KG1 (cell line): ENCODE data around the gene MRPL50.
"Not testable (repeated sequence)": the region's sequence is repeated elsewhere in the genome, so short reads cannot be mapped to it uniquely, and the experiment has no call there.

ENCODE experiments used
- DNase-seq: peaks from one replicate; lab custom pipeline; 2025; lab: John Stamatoyannopoulos, UW

MRPL50 gene

DNA sequence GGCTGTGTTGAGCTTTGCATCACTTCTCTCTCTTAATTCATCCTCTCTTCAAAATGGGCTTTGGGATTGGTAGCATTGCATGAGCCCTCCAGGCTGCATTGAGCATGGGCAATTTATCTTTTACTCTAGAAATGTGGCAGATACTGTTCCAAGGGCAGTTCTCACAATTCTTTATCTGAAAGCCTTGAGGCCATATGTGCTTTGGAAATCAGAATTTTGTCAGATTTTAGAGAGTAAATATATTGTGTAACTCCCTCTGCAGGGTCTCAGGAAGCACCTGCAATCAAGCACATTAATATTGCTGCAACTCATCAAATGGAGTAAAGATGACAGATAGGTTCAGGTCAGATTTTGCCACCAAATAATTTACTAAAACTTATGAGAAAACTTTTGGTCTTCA lies 19.6 kb upstream of the MRPL50 start:
- no peak for DNase-seq

- DNase-seq = no peak
These were observed 19.0 kb upstream of the MRPL50 start for GRCh38 chr9:101417389-101417788.

- no peak for DNase-seq
These were observed 17.2 kb upstream of the MRPL50 start for GRCh38 chr9:101415578-101415977.

- DNase-seq = no peak
These were observed 16.4 kb upstream of the MRPL50 start for GRCh38 chr9:101414839-101415238.

- DNase-seq = no peak
These were observed 10.7 kb upstream of the MRPL50 start for GRCh38 chr9:101409079-101409477.

DNA sequence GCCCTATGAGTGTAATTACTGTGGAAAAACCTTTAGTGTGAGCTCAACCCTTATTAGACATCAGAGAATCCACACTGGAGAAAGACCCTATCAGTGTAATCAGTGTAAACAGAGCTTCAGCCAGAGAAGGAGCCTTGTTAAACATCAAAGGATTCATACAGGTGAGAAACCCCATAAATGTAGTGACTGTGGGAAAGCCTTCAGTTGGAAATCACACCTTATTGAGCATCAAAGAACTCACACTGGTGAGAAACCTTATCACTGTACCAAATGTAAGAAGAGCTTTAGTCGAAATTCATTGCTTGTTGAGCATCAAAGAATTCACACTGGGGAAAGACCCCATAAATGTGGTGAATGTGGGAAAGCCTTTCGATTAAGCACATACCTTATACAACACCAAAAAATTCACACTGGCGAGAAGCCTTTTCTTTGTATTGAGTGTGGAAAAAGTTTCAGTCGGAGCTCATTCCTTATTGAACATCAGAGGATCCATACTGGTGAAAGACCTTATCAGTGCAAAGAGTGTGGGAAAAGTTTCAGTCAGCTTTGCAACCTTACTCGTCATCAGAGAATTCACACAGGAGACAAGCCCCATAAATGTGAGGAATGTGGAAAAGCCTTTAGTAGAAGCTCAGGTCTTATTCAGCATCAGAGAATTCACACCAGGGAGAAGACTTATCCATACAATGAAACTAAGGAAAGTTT lies 10.1 kb upstream of the MRPL50 start:
- DNase-seq = no peak

DNA sequence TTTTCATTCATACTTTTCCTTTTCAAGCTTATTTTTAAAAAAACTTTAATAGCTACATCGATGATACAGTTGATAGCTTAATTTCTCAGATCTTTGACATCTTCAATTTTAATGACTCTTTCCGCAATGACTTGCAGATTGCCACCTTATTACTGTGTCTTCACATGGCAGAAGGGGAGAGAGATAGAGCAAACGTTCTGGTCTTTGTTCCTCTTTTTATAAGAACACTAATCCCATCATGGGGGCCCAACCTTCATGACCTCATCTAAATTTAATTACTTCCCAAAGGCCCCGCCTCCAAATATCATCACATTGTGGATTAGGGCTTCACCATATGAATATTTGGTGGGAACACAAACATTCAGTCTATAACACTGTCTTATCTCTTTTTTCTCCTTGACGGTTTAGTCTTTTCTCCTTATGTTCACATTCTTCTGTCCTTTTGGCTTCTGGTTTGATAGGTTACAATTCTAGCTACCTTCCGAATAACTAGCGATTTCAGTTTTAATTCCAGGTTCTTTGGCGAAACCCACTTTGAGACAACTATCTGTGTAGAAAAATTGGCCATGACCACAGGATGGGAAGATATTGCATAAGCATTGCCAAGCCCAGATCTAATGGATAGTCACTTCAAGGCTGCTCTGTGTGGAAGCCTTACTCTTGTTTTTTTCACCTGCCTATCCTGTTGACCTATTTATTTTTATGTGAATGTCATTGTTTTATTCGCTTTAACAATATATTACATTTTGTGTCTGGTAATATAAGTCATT lies 5.3 kb upstream of the MRPL50 start:
- no peak for DNase-seq

GRCh38 chr9:101400120-101400519 lies 1.7 kb upstream of the MRPL50 start:
- DNase-seq = no peak

- no peak for DNase-seq
These were observed 1.2 kb upstream of the MRPL50 start for GRCh38 chr9:101399643-101399970.

DNA sequence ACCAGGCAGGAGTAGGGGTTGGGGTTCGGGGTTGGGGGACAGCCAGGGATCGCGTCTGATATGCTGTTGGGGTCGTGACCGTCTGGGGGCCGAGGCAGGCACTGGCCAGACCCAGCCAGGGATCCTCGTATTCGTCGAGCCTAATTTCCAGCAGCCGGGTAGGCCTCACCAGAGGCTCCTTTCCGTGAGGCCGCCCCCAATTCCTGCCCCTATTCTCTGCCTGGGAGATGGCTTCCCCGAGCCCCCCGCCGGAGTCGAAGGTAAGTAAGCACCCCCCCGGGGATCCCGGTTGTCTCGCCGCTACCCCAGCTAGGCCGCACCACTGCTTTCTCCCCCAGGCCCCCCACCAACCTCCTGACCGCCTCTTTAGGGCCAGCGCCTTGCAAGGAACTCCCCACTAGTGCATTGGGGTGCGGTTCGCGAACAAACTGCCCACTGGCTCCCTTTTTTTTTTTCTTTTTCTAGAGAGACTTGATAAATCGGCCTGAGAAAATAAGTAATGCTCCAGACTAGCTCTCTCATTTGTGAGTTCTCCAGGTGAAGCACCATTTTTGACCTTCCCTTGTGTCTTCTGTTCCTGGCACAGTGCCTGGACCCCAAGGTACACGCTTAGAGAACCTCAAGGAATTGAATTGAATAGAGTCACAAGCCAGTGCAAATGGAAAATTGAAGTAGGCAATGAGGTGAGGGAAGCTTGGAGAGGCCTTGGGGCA lies 668 bp upstream of the MRPL50 start:
- no peak for DNase-seq

- DNase-seq = no peak
These were observed 711 bp downstream of the MRPL50 start for GRCh38 chr9:101397746-101398067.

- no peak for DNase-seq
These were observed 3.7 kb downstream of the MRPL50 start for GRCh38 chr9:101394687-101395086.

GRCh38 chr9:101393135-101393534 lies 5.3 kb downstream of the MRPL50 start:
- no peak for DNase-seq

- DNase-seq = no peak
These were observed 9.9 kb downstream of the MRPL50 start for GRCh38 chr9:101388507-101388993.

DNA sequence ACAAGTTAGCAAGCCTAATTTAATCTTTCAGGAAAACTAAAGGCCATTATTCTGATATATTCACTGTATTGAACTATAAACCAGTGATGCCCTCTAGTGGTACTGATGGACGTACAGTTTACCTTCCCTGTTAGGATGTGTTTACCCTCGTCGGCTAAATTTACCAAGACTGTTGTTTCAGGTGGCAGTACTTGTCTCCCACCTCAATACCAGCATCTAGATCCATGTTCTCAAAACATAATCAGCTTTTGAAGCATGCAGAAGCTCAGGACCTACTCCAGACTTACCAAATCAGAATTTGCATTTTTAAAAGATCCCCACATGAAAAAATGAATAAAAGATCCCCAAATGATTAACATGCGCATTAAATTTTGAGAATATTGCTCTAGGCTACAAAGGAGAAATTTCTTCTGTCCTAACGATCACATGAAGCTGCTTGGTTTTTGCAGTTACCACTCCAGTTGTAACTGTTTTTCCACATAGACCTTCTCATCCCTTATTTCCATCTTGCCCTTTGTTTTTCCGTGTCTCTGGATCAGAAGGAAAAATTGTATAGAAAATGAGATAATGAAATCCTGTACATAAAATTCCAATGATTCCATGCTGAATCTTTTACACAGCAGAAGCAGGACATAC lies 10.4 kb downstream of the MRPL50 start:
- no peak for DNase-seq

DNA sequence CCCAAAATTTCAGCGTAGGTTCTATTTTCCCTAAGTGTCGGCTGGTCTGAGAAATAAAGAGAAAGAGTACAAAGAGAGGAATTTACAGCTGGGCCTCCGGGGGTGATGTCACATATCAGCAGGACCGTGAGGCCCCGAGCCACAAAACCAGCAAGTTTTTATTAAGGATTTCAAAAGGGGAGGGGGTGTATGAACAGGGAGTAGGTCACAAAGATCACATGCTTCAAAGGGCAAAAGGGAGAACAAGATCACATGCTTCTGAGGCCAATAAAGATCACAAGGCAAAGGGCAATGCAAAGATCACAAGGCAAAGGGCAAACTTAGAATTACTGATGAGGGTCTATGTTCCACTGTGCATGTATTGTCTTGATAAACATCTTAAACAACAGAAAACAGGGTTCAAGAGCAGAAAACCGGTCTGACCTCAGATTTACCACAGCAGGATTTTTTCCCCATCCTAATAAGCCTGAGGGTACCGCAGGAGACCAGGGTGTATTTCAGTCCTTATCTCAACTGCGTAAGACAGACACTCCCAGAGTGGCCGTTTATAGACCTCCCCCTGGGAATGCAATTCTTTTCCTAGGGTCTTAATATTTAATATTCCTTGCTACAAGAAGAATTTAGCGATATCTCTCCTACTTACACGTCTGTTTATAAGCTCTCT lies 13.4 kb downstream of the MRPL50 start, which contains the start of gene BAAT:
Gene BAAT, minus strand, starts transcription at position 134 of the 664 bp plus-strand sequence. CDS start 13,602 bp downstream, outside the sequence.
- DNase-seq = not testable (repeated sequence)

DNA sequence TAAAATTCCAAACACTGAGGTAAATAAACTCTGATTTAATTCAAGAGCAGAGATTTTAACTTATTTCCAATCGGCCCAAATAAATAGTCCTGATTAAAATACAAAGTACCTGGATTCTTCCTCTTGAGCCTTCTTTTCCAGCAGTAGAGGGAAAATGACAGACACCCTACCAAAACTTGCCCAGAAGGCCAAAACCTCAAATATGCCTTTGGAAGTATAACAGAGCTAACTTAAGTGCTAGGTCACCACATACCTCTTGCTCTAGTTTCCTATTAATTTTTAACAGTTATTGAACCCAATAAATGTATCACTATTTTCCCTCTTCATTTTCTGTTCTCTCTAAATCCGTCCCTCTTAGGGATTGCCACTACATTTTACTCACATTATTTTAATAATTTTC lies 15.1 kb downstream of the MRPL50 start:
- no peak for DNase-seq

- DNase-seq = no peak
These were observed 16.5 kb downstream of the MRPL50 start for GRCh38 chr9:101381833-101382342.

GRCh38 chr9:101381118-101381517 lies 17.3 kb downstream of the MRPL50 start:
- no peak for DNase-seq

DNA sequence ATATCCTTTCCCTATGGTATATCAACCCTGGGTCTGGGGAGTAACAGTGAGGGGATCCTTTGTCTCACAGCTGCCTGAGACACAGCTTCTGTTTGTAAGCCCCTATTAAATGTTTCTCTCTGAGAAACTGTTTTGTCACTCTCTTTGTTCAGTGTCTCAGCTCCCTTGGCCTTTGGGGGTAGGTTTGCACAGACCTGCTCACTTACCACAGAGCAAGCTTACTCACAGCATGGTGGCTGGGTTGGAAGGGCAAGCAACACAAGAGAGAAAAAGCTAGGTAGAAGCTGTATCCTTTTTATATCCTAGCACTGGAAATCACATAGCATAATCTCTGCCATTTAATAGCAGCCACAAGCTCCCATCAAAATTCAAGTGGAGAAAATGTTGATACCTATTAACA lies 18.1 kb downstream of the MRPL50 start:
- no peak for DNase-seq

GRCh38 chr9:101376111-101376848 lies 22.1 kb downstream of the MRPL50 start:
- no peak for DNase-seq
